HG03025 (cell line): ENCODE results near the gene SEC14L6.

Experiments
- ATAC-seq: cut with Tn5 transposase; IDR thresholded peaks from one replicate; pipeline ENCODE4 v1.9.1; 2021; ENCODE audit warnings: mild to moderate bottlenecking, moderate library complexity; ENCODE audit not compliant: unreplicated experiment, low FRiP score

The SEC14L6 gene

DNA sequence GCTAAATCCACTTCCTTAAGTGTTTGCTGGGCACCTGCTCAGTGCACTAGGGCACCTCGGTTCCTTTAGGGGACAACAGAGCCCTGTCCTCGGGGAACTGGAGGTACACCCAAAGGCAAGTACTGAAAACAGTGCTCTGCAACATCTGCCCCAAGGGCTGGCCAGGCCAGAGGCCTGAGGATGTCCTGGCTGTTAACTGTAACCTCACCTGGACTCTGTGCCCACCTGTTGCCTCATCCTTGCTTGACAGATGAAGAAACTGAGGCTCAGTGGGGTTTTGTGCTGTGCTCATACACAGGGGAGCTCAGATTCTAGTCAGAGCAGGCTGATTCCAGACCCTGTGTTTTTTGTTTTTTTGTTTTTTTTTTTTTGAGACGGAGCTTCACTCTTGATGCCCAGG, 43.6 kb downstream of the SEC14L6 start:
- ATAC-seq = no peak

DNA sequence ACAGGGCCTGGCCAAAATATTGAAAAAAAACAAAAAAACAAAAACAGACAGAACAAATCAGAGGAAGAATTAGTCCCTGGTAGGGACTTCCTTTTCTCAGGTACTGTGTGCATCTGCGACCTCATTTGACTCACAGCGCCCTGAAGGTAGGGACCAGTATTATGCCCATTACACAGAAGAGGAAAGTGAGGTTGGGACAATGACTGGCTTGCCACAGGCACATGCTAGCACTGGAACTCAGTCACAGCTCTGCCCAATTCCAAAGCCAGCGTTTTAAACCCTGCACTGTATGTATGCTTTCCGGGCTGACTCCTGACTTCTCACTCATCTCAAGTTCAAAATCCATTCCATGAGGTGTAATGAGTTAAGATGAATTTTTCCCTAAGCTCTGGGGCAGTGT, 44.4 kb downstream of the SEC14L6 start:
- no peak for ATAC-seq

DNA sequence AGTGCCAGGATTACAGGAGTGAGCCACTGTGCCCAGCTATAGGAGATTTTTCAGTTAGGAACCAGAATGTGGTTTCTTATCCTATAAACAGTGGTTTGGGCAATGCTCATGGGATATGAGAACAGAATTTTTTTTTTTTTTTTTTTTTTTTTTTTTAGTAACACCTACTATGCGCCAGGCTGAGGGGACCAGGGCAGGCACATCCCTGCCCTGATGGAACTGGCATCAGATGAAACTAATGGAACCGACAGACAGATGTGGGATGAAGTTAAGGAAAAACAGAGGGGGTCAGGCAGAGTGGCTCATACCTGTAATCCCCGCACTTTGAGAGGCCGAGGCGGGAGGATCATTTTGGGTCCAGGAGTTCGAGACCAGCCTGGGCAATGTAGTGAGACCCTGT, 45.9 kb downstream of the SEC14L6 start:
- no peak for ATAC-seq

DNA sequence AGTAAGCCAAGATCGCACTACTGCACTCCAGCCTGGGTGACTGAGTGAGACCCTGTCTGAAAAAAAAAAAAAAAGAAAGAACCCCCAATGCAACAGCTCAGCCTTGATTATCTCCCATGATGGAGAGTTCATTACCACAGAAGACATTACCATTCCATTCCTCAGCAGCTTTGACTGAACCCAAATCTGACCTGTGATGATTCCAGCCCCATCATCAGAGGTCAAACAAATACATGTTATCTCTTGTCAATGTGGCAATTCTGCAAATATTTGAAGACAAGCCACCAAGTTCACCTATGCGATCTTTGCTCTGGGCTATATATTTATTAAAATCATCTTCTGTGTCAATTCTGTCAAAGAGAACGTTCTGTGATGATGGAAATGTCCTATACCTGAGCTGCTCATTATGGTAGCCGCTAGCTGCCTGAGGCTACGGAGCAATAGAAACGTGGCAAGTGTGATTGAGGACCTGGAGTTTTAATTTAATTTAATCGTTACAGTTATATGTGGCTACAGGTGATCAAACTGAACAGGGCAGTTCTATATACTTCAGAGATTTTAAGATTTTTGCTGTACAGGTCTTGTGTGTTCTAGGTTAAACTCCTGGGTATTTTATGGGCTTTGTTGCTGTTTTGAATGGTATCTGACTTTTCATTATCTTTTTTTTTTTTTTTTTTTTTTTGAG, 48.9 kb downstream of the SEC14L6 start:
- no peak for ATAC-seq

DNA sequence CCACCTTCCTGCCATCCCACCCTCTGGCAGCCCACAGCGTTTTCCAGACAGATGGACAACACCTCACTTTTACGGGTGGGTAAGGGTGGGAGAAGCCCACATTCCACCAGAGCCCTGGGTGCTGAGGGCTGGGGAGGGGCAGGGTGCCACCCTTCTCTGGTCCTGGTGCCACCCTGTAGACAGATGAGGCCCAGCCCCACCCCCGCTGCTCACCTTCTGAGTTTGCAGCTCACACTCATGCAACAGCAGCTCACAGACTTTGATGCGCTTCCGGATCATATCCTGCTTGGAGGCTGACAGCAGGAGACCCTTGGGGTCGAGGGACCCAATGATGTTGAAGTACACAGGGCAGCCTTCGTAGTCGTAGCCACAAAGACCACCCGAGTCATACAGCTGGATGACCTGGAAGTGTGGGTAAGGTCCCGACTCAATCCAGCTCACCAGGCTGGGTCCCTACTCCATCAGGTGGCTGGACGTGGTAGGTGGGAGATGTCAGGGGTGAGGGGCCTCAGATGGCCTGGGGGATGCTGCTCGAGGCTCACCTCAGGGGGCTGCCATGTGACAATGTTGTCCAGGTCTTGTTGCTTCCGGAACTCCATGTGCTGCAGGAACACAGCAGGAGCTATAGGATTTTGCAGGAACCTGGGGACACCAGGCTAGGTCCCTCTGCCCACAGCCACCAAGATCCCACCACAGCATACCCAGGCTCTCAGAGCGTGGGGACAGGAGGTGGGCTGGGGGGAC, 51.3 kb downstream of the SEC14L6 start:
- no peak for ATAC-seq

DNA sequence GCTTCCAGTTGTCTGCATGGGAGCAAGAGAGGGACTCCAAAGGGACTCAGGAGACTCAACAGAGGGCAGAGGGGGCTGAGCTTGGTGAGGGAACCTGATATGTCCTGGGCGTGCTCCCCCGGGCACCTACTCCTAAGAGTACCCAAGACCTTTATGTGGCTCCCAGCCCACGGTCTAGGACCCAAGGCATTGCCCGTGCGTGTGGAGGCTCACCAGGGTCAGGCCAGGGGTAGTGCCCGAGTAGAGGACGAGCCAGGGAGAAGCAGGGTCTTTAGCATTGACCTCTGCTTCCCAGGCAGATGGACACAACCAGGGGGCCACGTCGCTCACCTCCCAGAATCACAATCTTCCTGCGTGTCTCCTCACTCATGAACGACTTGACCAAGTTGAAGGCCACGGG, 54.4 kb downstream of the SEC14L6 start:
- no peak for ATAC-seq

DNA sequence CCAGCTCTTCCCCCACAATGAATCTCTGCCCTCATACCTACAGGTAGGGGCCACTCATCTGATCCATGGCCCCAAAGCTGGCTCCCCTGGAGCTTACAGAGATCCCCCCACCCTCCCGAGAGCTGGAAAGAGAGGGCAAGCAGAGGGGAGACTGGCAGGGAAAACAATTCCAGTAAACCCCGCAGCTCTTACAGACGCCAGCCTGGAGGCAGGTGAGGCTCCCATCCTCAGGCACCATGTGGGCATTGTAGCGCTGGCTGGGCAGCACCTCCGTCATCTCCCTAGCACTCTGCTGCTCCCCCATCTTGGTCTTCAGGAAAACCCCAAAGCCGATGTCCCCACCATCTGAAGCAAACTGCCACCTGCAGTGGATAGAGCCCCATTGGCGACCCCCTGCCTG, 55.2 kb downstream of the SEC14L6 start:
- ATAC-seq = no peak

DNA sequence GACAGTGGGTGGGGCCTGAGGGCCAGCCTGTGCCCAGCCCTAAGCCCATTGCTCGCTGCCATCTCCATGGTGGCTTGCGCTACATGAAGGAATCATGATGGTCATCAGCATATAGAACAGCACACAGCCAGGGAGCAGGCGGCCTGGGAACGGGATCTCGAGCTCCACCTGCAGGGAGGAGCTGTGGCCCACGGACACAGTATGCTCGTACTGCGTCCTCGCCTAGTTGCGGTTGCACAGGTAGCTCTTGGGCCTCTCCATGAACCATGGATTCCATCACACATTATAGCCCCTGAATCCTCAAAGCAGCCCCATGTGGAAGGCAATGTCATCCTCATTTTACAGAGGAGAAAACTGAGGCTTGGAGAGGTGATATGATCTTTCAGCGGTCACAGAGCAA, 56.1 kb downstream of the SEC14L6 start:
- ATAC-seq = no peak

DNA sequence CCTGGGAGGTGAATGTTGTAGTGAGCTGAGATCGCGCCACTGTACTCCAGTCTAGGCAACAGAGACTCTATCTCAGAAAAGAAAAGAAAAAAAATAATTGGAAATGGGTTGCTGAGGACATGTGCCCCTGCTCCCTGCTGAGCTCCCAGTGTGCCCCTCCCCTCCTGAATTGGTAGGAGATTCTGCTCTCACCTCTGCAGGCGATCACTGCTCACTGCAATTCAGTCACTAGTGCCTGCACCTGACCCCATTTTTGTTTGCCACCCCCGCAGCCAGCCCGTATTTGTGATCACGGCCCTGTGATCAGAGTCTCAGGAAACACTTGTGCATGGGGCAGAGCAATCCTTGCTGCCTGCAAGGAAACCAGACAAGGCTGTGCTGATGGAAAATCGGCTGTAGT, 58.4 kb downstream of the SEC14L6 start:
- ATAC-seq = no peak

DNA sequence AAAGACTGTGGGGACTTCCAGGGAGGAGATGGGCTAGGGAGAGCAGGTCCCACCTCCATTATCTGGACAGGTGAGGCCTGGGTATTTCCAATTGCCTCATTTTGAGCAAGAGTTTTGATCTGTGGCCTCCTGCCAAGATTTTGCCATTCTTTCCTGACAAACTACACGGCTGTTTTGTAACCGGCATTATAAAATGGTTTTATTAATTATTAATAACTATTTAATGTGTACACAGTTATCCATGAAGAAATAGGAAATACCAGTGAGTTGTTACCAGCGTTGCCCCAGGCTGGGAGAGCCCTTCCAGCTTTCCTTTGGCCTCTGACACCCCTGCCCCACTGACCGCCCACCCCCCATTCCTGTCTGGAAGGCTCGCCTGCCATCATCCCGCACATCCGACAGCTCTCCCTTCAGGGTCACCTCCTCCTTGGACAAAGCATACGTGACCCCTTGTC, 59.9 kb downstream of the SEC14L6 start:
- no peak for ATAC-seq

DNA sequence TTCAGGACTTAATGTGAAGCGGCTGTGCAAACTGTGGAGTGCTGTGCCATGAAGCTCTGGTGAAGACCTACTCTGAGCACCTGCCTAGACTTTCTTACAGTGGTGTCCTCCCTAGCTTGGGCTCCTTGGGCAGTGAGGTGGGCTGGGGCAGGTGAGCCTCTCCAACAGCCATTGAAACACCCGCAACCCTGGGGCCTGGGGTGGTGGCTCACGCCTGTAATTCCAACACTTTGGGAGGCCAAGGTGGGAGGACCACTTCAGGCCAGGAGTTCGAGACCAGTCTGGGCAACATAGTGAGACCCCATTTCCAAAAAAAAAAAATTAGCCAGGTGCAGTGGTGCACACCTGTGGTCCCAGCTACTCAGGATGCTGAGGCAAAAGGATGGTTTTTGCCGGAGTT, 60.4 kb downstream of the SEC14L6 start:
- no peak for ATAC-seq

DNA sequence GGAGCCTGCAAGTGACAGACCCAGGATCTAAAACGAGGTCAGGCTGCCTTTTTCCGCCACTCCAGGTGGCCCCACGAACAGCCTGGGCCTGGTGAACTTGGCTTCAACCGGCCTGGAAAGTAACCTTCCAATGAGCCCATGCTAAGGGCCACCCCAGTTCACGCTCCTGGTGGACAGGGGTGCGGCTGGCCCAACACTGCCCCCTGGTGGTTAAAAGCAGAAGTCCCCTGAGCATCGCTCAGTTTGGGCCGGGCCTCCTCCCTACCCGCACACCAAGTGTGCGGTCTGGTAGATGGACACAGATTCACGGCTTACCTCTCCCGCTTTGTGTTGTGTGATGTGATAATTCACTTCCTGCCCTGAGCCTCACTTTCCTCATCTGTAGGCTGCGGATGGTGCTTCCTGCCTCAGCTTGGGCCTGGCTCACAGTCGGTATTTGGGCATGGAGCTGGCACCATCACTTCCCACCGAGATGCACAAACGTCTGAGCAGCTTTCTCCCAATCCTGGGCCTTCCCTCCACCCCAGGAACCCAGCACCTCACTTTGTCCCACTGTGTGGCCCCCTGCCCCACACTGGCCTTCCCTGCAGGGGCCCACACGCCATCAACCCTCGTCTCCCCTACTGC, 61.1 kb downstream of the SEC14L6 start:
- ATAC-seq = no peak

DNA sequence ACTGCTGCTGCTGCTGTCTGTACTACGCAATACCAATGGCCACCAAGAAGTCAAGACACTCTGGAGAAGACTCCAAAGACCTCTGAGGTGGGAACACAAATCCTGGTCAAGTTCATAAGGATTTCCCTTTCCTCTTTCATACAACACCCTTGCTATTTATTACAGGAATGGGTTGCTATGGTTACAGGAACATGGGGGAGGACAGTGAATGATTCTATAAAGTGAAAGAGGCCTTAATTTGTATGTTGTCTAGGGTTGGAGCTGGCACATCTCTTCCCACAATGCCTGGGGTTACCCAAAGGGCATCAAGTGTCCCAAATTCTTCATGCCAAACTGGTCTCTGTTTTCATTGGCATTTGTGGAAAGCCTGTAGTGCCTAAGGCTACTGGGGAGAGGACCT, 63.4 kb downstream of the SEC14L6 start:
- no peak for ATAC-seq

DNA sequence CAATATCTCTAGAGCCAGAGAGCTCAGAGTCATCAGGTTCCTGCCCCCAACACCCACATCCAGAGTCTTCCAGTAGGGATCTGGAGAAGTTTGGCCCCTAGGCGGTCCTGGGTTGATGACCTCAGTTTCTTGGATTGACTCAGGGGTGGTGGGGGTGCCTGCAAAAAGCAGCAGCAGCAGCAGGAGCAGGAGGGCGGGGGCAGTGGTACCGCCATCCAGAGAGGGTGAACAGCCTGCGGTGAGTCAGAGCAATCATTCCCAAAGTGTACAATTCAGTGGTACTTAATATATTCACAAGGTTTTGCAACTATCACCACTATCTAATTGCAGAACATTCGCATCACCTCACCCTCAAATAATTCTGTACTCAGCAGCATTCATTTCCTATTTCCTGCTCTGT, 64.8 kb downstream of the SEC14L6 start:
- ATAC-seq = no peak

DNA sequence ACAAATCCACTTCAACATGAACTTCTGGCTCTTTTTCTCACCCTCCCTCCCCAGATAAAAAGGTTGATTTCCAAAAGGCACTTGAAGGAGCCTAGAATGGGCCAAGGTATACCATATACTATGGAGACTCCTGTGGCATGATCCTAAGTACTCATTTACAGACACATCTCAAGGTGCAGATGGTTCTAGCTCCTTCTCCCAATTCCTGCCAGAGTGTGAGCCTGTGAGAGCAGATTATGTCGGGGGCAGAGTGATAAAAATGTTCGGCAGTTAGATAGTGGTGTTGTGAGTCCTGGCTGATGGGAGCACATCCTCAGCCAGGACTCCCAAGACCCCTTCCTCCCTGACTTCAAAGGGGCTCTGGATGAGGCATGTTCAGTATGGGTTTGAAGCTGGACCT, 66.6 kb downstream of the SEC14L6 start:
- ATAC-seq = no peak

DNA sequence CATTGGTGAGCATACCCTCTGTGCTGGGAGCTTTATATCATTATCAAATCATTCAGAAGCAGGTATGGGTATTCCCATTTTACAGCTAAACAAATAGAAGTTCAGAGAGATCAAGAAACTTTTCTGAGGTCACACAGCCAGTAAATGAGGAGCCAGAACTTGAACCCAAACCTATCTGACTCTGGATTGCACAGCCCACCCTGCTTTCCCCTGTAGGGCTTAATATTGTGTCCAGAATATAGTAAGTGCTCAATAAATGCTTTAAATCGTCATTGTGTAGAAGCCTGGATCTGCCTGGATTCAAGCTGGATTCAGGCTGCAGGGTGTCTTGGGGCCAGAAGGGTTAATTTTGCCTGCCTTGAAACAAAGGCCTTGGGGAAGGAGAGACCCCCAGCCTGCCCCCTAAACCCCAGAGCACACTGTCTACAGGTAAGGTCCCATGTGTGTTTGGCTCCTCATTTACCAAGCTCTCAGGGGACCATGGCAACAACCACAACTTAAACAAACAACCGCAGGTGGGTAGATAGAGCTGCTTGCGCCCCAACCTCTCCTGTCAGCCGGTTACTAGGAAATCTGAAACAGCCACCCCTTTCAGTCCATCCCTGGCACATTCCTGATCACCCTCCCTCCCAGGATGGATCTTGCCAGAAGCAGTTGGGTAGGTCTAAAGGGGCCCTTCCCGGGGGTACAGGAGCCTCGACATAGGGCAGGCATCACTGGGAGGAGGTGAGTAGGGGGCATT, 71.7 kb downstream of the SEC14L6 start:
- ATAC-seq = no peak

DNA sequence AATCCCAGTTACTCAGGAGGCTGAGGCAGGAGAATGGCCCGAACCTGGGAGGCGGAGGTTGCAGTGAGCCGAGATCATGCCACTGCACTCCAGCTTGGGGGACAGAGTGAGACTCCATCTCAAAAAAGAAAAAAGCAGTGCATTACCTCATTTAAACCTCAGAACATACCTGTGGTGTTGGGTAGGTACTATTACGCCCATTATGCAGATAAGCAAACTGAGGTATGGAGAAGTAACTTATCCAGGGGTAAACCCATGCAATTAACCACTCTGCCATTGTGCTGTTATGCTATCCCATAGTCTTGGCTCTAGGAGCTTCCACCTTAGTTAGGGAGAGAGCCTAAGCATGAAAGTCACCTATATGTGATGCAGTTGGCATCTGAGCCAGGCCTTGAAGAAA, 72.4 kb downstream of the SEC14L6 start:
- ATAC-seq = no peak

DNA sequence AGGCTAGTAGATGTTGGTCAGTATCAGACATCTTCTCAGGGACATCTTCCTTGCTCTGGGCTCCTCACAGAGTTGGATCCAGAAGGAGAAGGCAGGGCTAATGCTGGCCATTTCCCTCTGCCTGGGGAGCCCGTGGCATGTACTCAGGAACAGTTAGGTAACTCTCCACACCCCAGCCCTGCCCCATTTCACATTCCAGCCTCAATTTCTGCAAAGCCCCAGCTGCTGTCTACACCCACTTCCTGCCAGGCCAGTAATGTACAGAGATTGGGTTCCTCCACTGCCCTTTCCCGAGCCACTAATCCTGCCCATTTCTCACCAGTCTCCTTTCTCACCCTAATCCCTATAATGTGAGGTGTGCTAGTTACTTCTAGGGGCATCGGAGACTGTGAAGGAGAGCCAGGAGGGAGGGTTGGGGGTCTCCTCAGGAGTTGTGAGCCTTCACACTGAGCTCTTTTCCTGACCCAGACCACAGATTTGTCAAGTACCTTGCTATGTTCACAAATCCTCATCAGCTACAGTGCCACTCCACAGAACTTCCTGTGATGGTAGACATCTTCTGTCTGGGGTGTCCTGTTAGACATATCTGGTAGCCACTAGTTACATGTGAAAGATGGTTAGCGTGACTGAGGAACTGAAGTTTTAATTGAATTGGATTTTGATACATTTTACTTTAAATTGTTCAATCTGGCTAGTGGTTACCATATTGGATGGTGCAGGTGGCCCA, 73.4 kb downstream of the SEC14L6 start:
- no peak for ATAC-seq
